ENCODE results near the gene CRY2.
A peak's percentile ranks its signal among the peaks of the same experiment; 100 is the strongest.

The CRY2 gene

GRCh38 chr11:45850446-45850845, 3.2 kb downstream of the CRY2 start:
- no peak for DNase-seq

GRCh38 chr11:45851228-45851627, 4.0 kb downstream of the CRY2 start:
- no peak for DNase-seq

- no peak for DNase-seq
Observed at GRCh38 chr11:45852018-45852711, 4.9 kb downstream of the CRY2 start.

DNA sequence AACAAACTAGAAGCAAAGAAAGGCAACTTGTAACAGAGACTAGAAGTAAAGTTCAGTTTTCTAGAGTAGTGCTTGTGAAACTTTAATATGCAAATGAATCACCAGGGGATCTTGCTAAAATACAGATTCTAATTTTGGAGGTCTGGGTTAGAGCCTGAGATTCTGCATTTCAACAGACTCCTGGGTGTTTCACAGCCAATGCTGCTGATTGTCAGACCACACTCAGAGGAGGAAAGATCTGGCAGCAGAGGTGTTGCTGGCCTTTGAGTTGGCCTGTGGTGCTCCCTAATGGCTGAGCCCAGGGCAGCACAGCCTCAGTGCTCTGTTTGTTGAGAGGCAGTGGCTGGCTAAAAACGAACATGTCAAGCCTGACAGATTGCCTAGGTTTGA, 5.4 kb downstream of the CRY2 start:
- no peak for DNase-seq

DNA sequence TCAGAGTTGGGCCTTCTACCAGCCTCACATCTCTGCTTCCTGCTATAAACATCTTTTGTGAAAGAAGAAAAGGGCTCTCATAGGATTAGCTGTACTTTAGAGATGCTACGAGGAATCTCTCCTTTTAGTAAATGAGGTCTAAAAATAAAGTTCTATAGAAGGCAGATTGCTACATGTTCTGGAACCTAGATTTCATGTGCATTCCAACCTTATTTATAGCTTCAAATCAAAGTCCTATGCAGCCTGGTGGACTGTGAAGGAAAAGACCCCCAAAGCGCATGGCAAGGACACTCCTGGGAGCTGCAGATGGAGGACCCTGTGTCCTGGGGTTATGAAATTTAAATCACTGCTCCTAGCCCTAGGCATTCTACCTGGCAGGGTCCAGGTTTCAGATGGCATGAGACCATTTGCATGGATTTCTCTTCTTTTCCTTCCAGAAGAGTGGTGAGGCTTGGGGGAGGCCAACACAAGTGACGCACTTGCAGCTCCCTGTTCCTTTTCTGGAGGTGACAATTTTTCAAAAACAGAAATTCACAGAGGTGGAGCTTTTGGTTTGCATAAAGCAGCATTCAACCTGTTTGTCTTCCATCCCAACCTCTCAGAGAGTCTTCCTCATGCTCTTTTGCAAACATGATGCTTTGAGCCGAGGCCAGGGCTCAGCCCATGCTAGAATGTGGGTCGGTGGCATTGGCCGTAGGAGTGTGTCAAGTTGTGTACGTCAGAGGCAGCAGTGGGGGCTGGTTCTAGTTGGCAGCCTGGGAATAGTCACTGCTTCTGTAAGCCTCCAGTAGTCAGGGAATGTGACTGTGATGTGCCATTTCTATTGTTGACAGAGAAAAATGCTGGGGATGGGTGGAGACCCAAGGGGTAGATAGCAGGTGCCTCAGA, 6.3 kb downstream of the CRY2 start:
- DNase-seq = no peak

GRCh38 chr11:45855308-45855707, 8.0 kb downstream of the CRY2 start:
- DNase-seq = no peak

DNA sequence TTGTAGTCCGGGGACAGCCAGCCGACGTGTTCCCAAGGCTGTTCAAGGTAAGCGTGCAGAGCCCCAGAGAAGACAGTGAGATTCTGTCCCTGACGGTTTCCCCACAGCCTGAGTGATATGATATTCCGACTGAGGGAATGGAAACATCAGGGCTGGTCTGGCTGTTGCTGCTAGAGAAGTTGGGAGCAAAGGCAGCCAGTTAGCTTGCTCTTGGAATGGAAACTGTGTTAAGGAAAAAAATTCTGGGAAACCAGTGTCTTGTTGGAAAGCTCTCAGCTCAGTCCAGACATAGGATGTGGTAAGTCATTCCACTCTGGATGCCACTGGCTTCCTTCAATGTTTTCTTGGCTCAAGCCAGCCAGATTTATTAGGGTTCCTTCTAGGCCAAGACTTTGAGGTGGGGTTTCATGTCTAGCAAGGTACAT, 8.8 kb downstream of the CRY2 start:
- DNase-seq = no peak

GRCh38 chr11:45857961-45858474, 10.7 kb downstream of the CRY2 start:
- no peak for DNase-seq

GRCh38 chr11:45858751-45859398, 11.6 kb downstream of the CRY2 start:
- no peak for DNase-seq

DNA sequence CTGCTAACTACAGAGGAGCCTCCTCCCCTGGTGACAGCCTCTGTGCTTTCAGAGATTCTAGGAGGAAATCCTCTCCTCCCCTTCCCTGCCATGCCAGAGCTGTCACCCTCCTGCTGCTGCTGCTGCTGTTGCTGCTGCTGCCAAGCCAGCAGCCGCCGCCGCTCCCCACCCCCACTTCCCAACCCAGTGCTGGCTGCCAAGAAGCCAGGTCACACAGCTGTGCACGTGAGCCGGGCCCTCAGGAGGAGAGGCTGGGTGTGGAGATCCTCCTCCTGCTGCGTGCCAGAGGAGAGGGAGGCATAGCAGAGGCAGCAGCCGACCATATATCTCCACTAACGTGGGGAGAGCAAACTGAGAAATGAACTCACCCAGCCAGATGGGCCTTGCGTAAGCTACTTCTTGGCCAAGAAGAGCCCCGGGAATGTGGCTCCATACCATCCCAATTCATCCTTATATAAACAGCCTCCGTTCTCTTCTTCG, 12.4 kb downstream of the CRY2 start:
- no peak for DNase-seq

DNA sequence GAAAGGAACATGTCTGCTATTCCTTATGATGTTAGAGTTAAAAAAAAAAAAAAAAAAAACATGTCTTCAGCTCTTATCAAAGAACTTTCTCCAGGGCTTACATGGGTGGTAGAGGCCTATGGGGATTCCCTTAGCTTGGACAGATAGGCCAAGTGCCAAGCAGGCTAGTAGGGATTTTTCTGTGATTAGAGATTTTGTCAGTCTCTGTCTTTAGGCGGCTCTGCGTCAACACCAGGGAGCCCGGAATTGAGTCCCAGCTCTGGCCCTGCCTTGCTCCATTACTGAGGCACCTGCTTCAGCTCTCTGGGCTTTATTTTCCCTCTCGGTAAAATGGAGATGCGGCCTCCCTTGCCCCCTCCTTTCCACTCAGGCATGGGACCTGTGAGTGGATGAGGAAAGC, 13.1 kb downstream of the CRY2 start:
- DNase-seq = no peak

GRCh38 chr11:45860764-45861510, 13.7 kb downstream of the CRY2 start:
- DNase-seq = no peak

DNA sequence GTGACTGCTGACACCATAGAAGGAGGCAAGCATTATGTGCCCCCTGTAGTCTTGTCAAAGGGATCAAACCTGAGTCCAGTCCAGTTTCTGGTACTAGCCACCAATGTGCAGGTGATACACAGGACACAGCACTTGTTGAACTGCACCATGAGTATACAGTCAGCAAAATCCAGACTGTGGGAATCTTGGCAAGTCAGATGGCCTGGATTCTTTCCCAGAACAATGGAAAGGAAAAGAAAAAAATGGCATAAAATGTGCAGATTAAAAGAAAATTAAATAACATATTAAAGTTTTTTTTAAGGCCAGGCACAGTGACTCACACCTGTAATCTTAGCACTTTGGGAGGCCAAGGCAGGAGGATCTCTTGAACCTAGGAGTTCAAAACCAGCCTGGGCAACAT, 16.8 kb downstream of the CRY2 start:
- no peak for DNase-seq

GRCh38 chr11:45869551-45869950, 22.3 kb downstream of the CRY2 start:
- DNase-seq = no peak

DNA sequence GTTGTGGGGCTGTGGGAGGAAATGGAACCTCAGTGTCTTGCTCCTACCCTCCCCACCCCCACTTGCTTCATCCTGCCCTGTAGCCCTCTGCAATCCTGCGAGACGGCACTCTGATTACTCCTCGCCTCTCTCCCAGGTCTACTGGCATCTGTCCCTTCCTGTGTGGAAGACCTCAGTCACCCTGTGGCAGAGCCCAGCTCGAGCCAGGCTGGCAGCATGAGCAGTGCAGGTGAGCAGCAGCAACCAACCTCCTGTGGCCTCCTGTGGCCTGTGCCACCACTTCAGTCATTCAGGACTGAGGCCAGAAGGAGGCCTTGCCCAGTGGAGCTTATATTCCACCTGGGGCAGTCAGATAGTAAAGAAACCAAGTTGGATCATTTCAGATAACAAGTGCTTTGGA, 23.4 kb downstream of the CRY2 start:
- DNase-seq = no peak

DNA sequence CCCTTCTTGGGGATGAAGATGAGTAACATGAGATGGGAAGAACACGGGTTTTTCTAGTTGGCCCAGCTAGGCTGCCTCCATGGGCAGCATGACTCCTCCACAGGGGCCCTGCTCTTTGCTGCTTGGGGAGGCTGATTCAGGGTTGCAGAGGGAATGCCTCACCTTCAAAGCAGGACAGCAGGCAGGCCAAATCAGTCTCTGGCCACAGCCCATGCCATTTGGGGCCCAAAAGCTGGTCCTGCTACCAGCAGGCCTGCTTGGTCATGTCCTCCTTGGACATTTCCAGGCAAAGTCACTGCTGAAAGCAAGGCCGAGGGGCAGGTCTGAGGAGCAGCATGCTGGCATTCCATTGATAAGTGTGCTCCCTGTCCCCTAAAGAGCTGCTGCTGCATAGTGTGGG, 24.4 kb downstream of the CRY2 start:
- DNase-seq = no peak

- DNase-seq = peak; percentile 35
Observed at GRCh38 chr11:45872651-45873356, 25.5 kb downstream of the CRY2 start.

DNA sequence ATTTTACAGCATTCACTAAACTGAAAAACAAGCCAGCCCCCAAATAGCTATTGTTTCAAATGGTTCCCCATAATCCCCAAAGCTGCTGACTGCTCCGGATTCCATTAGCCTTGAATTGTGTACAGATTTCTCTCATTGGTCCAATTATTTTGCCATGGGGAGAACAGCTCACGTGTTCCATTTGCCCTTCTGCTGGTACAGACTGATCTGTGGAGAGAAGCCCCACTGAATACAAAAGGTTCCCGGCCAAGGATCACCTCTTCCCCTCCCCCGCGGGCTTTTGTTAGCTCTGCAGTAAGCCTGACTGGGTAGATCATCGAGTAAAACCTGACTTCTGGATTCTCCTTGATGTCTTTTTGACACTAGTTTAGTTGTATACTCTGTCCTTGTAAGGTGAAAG, 29.1 kb downstream of the CRY2 start:
- no peak for DNase-seq

DNA sequence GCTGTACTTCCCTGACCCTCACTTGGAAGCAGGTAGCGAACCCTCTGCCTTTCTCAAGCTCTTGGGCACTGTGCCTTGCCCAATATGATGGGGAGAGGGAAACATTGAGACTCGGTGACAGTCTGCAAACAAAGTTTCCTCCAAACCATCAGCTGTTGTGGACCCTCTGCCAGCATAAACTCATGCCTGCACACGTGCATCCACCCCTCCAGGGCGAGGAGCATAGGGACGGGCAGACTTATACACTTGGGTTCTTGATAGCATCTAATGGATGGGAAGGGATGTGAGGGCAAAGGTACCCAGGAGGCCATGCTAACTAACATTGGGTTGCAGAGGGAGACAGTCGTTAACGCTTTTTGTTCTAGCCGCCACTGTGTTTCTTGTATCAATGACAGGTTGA, 29.9 kb downstream of the CRY2 start:
- no peak for DNase-seq

GRCh38 chr11:45877845-45878244, 30.6 kb downstream of the CRY2 start:
- no peak for DNase-seq

- DNase-seq = no peak
Observed at GRCh38 chr11:45879803-45880686, 32.8 kb downstream of the CRY2 start.

All from activated CD4-positive, CD25-positive, alpha-beta regulatory T cell treated with anti-CD3 and anti-CD28 coated beads, Interleukin-2, amount 50 U/mL, for 72 hours (primary cell).